ENCODE results near the gene GIGYF2.

Gene GIGYF2

GRCh38 chr2:232728785-232729184 lies 31.7 kb downstream of the GIGYF2 start:
- no peaks in the 10 kb centered on the region for H3K27me3 ChIP-seq (ENCODE audit: insufficient read depth, poor library complexity, severe bottlenecking)
- H3K27ac ChIP-seq (replicated peaks) = no peak overlapping the region
- H3K4me3 ChIP-seq (replicated peaks; ENCODE audit: insufficient read depth, low read length) = no peak overlapping the region
- no peak for DNase-seq (ENCODE audit: low read depth in 1 of 2, low spot score in 1 of 2)
- TF ChIP-seq GABPA (IDR thresholded peaks at IDR 0.05; ENCODE audit: low read depth) (no peak), SPI1 (IDR thresholded peaks at IDR 0.05; ENCODE audit: borderline replicate concordance, low read depth) (no peak), POLR2AphosphoS5 (IDR thresholded peaks at IDR 0.05; ENCODE audit: low read depth) (no peak)
- TF ChIP-seq, protein P1, sequence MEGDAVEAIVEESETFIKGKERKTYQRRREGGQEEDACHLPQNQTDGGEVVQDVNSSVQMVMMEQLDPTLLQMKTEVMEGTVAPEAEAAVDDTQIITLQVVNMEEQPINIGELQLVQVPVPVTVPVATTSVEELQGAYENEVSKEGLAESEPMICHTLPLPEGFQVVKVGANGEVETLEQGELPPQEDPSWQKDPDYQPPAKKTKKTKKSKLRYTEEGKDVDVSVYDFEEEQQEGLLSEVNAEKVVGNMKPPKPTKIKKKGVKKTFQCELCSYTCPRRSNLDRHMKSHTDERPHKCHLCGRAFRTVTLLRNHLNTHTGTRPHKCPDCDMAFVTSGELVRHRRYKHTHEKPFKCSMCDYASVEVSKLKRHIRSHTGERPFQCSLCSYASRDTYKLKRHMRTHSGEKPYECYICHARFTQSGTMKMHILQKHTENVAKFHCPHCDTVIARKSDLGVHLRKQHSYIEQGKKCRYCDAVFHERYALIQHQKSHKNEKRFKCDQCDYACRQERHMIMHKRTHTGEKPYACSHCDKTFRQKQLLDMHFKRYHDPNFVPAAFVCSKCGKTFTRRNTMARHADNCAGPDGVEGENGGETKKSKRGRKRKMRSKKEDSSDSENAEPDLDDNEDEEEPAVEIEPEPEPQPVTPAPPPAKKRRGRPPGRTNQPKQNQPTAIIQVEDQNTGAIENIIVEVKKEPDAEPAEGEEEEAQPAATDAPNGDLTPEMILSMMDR (IDR thresholded peaks at IDR 0.05; ENCODE audit: insufficient read depth, low read length) = no peak
- TF ChIP-seq, protein P2, sequence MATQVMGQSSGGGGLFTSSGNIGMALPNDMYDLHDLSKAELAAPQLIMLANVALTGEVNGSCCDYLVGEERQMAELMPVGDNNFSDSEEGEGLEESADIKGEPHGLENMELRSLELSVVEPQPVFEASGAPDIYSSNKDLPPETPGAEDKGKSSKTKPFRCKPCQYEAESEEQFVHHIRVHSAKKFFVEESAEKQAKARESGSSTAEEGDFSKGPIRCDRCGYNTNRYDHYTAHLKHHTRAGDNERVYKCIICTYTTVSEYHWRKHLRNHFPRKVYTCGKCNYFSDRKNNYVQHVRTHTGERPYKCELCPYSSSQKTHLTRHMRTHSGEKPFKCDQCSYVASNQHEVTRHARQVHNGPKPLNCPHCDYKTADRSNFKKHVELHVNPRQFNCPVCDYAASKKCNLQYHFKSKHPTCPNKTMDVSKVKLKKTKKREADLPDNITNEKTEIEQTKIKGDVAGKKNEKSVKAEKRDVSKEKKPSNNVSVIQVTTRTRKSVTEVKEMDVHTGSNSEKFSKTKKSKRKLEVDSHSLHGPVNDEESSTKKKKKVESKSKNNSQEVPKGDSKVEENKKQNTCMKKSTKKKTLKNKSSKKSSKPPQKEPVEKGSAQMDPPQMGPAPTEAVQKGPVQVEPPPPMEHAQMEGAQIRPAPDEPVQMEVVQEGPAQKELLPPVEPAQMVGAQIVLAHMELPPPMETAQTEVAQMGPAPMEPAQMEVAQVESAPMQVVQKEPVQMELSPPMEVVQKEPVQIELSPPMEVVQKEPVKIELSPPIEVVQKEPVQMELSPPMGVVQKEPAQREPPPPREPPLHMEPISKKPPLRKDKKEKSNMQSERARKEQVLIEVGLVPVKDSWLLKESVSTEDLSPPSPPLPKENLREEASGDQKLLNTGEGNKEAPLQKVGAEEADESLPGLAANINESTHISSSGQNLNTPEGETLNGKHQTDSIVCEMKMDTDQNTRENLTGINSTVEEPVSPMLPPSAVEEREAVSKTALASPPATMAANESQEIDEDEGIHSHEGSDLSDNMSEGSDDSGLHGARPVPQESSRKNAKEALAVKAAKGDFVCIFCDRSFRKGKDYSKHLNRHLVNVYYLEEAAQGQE (IDR thresholded peaks at IDR 0.05; ENCODE audit: insufficient replicate concordance, low read depth) = no peak

GRCh38 chr2:232731470-232731869 lies 34.3 kb downstream of the GIGYF2 start:
- TF ChIP-seq, protein P2 (IDR thresholded peaks at IDR 0.05; ENCODE audit: insufficient replicate concordance, low read depth) = no peak
- TF ChIP-seq, protein P1 (IDR thresholded peaks at IDR 0.05; ENCODE audit: insufficient read depth, low read length) = no peak
- no peak for DNase-seq (ENCODE audit: low read depth in 1 of 2, low spot score in 1 of 2)

GRCh38 chr2:232741294-232741693 lies 44.2 kb downstream of the GIGYF2 start:
- Histone ChIP-seq H3K27ac (replicated peaks) (no peak overlapping the region), H3K27me3 (ENCODE audit: insufficient read depth, poor library complexity, severe bottlenecking) (no peaks in the 10 kb centered on the region), H3K4me3 (replicated peaks; ENCODE audit: insufficient read depth, low read length) (no peak overlapping the region)
- peak; percentile 52; the same call in 1 of the 2 replicates for TF ChIP-seq SPI1 (IDR thresholded peaks at IDR 0.05; ENCODE audit: borderline replicate concordance, low read depth)
- TF ChIP-seq GABPA (IDR thresholded peaks at IDR 0.05; ENCODE audit: low read depth) = no peak
- DNase-seq (ENCODE audit: low read depth in 1 of 2, low spot score in 1 of 2) = peak in 1 of 2 experiments; percentile 51

More at GRCh38 chr2:232731470-232731869, 34.3 kb downstream of the GIGYF2 start:
- H3K27ac ChIP-seq (replicated peaks) = no peak overlapping the region
- no peaks in the 10 kb centered on the region for H3K27me3 ChIP-seq (ENCODE audit: insufficient read depth, poor library complexity, severe bottlenecking)
- H3K4me3 ChIP-seq (replicated peaks; ENCODE audit: insufficient read depth, low read length) = no peak overlapping the region

DNA sequence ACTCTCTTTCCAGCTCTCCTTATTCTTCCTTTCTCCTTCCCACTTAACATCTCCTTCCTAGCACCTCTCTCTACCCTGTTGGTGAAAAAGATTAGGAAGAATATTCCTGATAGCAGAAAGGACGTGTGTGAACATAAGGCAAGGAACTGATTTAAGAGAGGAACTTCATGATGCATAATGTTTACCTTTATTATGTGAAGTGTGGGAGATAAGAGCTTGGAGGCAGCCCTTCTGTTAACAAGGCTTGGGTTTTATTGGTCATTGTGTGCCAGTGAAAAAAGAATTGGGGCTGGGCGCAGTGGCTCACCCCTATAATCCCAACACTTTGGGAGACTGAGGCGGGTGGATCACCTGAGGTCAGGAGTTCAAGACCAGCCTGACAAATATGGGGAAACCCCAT lies 44.8 kb downstream of the GIGYF2 start:
- Histone ChIP-seq H3K27ac (replicated peaks) (no peak overlapping the region), H3K27me3 (ENCODE audit: insufficient read depth, poor library complexity, severe bottlenecking) (no peaks in the 10 kb centered on the region), H3K4me3 (replicated peaks; ENCODE audit: insufficient read depth, low read length) (no peak overlapping the region)
- no peak for DNase-seq (ENCODE audit: low read depth in 1 of 2, low spot score in 1 of 2)
- TF ChIP-seq GABPA (IDR thresholded peaks at IDR 0.05; ENCODE audit: low read depth) (no peak), POLR2AphosphoS5 (IDR thresholded peaks at IDR 0.05; ENCODE audit: low read depth) (no peak), SPI1 (IDR thresholded peaks at IDR 0.05; ENCODE audit: borderline replicate concordance, low read depth) (no peak)
- TF ChIP-seq, protein P1 (IDR thresholded peaks at IDR 0.05; ENCODE audit: insufficient read depth, low read length) = no peak
- TF ChIP-seq, protein P2 (IDR thresholded peaks at IDR 0.05; ENCODE audit: insufficient replicate concordance, low read depth) = no peak
